ENCODE measurements around the gene PLA2G2D. TPM values are rescaled to one million over a fixed set of nuclear protein-coding genes. Genes with fewer than 3 reads are reported as not detected.

PLA2G2D gene
- total RNA-seq, 1 donor from 2014 or later, result not detected

DNA sequence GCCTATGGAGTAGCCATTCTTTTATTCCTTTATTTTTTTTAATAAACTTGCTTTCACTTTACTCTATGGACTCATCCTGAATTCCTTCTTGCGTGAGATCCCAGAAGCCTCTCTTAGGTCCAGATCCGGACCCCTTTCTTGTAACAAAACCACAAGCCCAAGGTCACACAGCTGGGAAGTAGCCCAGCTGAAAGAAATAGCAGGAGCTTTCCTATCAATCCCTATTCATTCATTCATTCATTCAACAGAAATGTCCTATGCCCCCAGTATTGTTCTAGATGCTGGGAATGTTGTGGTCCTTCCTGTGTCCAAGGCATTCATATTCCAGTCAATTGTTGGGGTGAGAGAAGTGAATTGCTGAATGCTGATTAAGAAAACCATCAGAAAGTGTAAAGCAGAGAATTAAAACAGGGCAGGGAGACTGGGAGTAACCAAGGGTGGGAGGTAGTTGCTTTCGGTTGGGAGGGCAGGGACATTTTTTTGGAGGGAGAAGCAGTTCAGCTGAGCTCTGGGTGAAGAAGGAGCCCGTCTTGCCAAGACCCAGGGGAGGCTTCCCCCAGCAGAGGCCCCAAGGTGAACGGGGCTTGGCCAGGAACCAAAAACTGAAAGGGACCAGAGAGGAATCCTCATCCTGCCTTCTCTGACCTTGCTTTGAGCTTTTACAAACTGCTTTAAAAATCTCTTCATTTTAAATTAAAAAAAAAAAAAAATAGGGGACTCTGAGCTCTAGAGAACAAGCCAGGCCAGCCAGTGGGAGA, 10.8 kb downstream of the PLA2G2D start:
- H3K9me3 ChIP-seq (ENCODE audit: control insufficient read depth in 3 of 3, low read length in 3 of 3), result no peaks in the 10 kb centered on the region
- no peaks in the 10 kb centered on the region for H3K4me1 ChIP-seq (ENCODE audit: control insufficient read depth in 3 of 3, insufficient read depth in 3 of 3, low read length in 3 of 3)
- peaks cover 0 to 12% (median 10%) of the 10 kb centered on the region in 3 donors for H3K27me3 ChIP-seq (ENCODE audit: control insufficient read depth in 3 of 3, insufficient read depth in 3 of 3, low read length in 3 of 3)
- no peaks in the 10 kb centered on the region for H3K36me3 ChIP-seq (ENCODE audit: control insufficient read depth in 3 of 3, insufficient read depth in 3 of 3, low read length in 3 of 3)
- H3K9ac ChIP-seq (ENCODE audit: low read depth in 1 of 3, low read length in 3 of 3), result no peak overlapping the region
- H3K4me3 ChIP-seq (ENCODE audit: low read length in 3 of 3), result no peak overlapping the region
- no peak overlapping the region for H3K27ac ChIP-seq (ENCODE audit: low read depth, low read length)

GRCh38 chr1:20107796-20108195, 11.5 kb downstream of the PLA2G2D start:
- no peaks in the 10 kb centered on the region for H3K36me3 ChIP-seq (ENCODE audit: control insufficient read depth in 3 of 3, insufficient read depth in 3 of 3, low read length in 3 of 3)
- no peaks in the 10 kb centered on the region for H3K4me1 ChIP-seq (ENCODE audit: control insufficient read depth in 3 of 3, insufficient read depth in 3 of 3, low read length in 3 of 3)
- H3K27ac ChIP-seq (ENCODE audit: low read depth, low read length), result no peak overlapping the region
- H3K9ac ChIP-seq (ENCODE audit: low read depth in 1 of 3, low read length in 3 of 3), result no peak overlapping the region
- no peaks in the 10 kb centered on the region for H3K9me3 ChIP-seq (ENCODE audit: control insufficient read depth in 3 of 3, low read length in 3 of 3)
- no peak overlapping the region for H3K4me3 ChIP-seq (ENCODE audit: low read length in 3 of 3)
- H3K27me3 ChIP-seq (ENCODE audit: control insufficient read depth in 3 of 3, insufficient read depth in 3 of 3, low read length in 3 of 3), result peaks cover 0 to 12% (median 5%) of the 10 kb centered on the region in 3 donors

GRCh38 chr1:20107351-20107750, 12.0 kb downstream of the PLA2G2D start:
- H3K4me1 ChIP-seq (ENCODE audit: control insufficient read depth in 3 of 3, insufficient read depth in 3 of 3, low read length in 3 of 3), result no peaks in the 10 kb centered on the region
- peaks cover 0 to 12% (median under 1%) of the 10 kb centered on the region in 3 donors for H3K27me3 ChIP-seq (ENCODE audit: control insufficient read depth in 3 of 3, insufficient read depth in 3 of 3, low read length in 3 of 3)
- no peak overlapping the region for H3K9ac ChIP-seq (ENCODE audit: low read depth in 1 of 3, low read length in 3 of 3)
- H3K9me3 ChIP-seq (ENCODE audit: control insufficient read depth in 3 of 3, low read length in 3 of 3), result no peaks in the 10 kb centered on the region
- H3K36me3 ChIP-seq (ENCODE audit: control insufficient read depth in 3 of 3, insufficient read depth in 3 of 3, low read length in 3 of 3), result no peaks in the 10 kb centered on the region
- H3K4me3 ChIP-seq (ENCODE audit: low read length in 3 of 3), result no peak overlapping the region
- H3K27ac ChIP-seq (ENCODE audit: low read depth, low read length), result no peak overlapping the region

DNA sequence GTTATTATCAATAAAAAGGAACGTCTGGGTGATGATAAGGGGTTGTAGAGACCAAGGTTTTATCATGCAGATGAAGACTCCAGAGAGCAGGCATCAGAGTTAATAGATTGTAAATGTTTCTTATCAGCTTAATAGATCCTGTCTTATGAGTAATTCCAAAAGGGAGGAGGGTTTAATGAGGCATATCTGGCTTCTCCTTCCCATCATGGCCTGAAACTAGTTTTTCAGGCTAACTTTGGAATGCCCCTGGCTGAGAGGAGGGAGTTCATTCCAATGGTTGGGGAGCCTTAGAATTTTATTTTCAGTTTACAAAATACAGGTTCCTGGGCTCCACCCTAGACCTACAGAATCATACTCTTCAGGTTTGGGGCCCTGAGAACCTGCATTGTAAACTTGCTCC, 13.5 kb downstream of the PLA2G2D start:
- no peak overlapping the region for H3K4me3 ChIP-seq (ENCODE audit: low read length in 3 of 3)
- no peak overlapping the region for H3K27ac ChIP-seq (ENCODE audit: low read depth, low read length)
- H3K27me3 ChIP-seq (ENCODE audit: control insufficient read depth in 3 of 3, insufficient read depth in 3 of 3, low read length in 3 of 3), result peaks cover 0 to 12% (median 0%) of the 10 kb centered on the region in 3 donors
- no peaks in the 10 kb centered on the region for H3K36me3 ChIP-seq (ENCODE audit: control insufficient read depth in 3 of 3, insufficient read depth in 3 of 3, low read length in 3 of 3)
- no peaks in the 10 kb centered on the region for H3K4me1 ChIP-seq (ENCODE audit: control insufficient read depth in 3 of 3, insufficient read depth in 3 of 3, low read length in 3 of 3)
- no peak overlapping the region for H3K9ac ChIP-seq (ENCODE audit: low read depth in 1 of 3, low read length in 3 of 3)
- no peaks in the 10 kb centered on the region for H3K9me3 ChIP-seq (ENCODE audit: control insufficient read depth in 3 of 3, low read length in 3 of 3)

GRCh38 chr1:20102875-20103274, 16.5 kb downstream of the PLA2G2D start:
- no peaks in the 10 kb centered on the region for H3K4me1 ChIP-seq (ENCODE audit: control insufficient read depth in 3 of 3, insufficient read depth in 3 of 3, low read length in 3 of 3)
- no peaks in the 10 kb centered on the region for H3K9me3 ChIP-seq (ENCODE audit: control insufficient read depth in 3 of 3, low read length in 3 of 3)
- peaks cover 0 to 12% (median 7%) of the 10 kb centered on the region in 3 donors for H3K27me3 ChIP-seq (ENCODE audit: control insufficient read depth in 3 of 3, insufficient read depth in 3 of 3, low read length in 3 of 3)
- H3K36me3 ChIP-seq (ENCODE audit: control insufficient read depth in 3 of 3, insufficient read depth in 3 of 3, low read length in 3 of 3), result no peaks in the 10 kb centered on the region
- no peak overlapping the region for H3K4me3 ChIP-seq (ENCODE audit: low read length in 3 of 3)
- H3K27ac ChIP-seq (ENCODE audit: low read depth, low read length), result no peak overlapping the region
- H3K9ac ChIP-seq (ENCODE audit: low read depth in 1 of 3, low read length in 3 of 3), result no peak overlapping the region

- Histone ChIP-seq H3K4me3 (ENCODE audit: low read length in 3 of 3) (no peak overlapping the region), H3K27ac (ENCODE audit: low read depth, low read length) (no peak overlapping the region), H3K27me3 (ENCODE audit: control insufficient read depth in 3 of 3, insufficient read depth in 3 of 3, low read length in 3 of 3) (peaks cover 0 to 8% (median 7%) of the 10 kb centered on the region in 3 donors), H3K4me1 (ENCODE audit: control insufficient read depth in 3 of 3, insufficient read depth in 3 of 3, low read length in 3 of 3) (peaks cover 0 to under 1% (median 0%) of the 10 kb centered on the region in 3 donors), H3K9ac (ENCODE audit: low read depth in 1 of 3, low read length in 3 of 3) (no peak overlapping the region), H3K36me3 (ENCODE audit: control insufficient read depth in 3 of 3, insufficient read depth in 3 of 3, low read length in 3 of 3) (no peaks in the 10 kb centered on the region), H3K9me3 (ENCODE audit: control insufficient read depth in 3 of 3, low read length in 3 of 3) (no peaks in the 10 kb centered on the region)
Observed at GRCh38 chr1:20100632-20101355, 18.5 kb downstream of the PLA2G2D start.

DNA sequence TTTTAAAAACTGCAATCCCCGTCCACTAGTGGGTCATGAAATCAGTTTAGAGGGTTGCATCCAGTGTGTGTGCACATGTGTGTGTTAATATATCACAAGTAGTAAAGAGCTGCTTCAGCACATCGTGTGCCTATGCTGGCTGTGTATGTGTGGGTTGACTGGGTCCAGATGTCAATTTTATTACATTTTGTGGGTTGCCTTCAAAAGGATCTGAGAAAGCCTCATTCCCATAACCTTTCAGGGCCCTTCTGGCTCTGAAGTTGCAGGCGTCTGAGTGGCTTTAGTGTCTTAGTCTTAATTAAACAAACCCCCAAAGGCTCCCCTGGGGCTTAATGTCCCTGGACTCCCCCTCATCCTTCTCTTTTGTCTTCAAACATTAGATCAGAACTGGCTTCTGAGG, 19.8 kb downstream of the PLA2G2D start:
- H3K4me1 ChIP-seq (ENCODE audit: control insufficient read depth in 3 of 3, insufficient read depth in 3 of 3, low read length in 3 of 3), result peaks cover 0 to 2% (median 0%) of the 10 kb centered on the region in 3 donors
- H3K27me3 ChIP-seq (ENCODE audit: control insufficient read depth in 3 of 3, insufficient read depth in 3 of 3, low read length in 3 of 3), result peaks cover 0 to 8% (median 7%) of the 10 kb centered on the region in 3 donors
- no peak overlapping the region for H3K9ac ChIP-seq (ENCODE audit: low read depth in 1 of 3, low read length in 3 of 3)
- no peak overlapping the region for H3K4me3 ChIP-seq (ENCODE audit: low read length in 3 of 3)
- no peaks in the 10 kb centered on the region for H3K9me3 ChIP-seq (ENCODE audit: control insufficient read depth in 3 of 3, low read length in 3 of 3)
- no peaks in the 10 kb centered on the region for H3K36me3 ChIP-seq (ENCODE audit: control insufficient read depth in 3 of 3, insufficient read depth in 3 of 3, low read length in 3 of 3)
- H3K27ac ChIP-seq (ENCODE audit: low read depth, low read length), result no peak overlapping the region

DNA sequence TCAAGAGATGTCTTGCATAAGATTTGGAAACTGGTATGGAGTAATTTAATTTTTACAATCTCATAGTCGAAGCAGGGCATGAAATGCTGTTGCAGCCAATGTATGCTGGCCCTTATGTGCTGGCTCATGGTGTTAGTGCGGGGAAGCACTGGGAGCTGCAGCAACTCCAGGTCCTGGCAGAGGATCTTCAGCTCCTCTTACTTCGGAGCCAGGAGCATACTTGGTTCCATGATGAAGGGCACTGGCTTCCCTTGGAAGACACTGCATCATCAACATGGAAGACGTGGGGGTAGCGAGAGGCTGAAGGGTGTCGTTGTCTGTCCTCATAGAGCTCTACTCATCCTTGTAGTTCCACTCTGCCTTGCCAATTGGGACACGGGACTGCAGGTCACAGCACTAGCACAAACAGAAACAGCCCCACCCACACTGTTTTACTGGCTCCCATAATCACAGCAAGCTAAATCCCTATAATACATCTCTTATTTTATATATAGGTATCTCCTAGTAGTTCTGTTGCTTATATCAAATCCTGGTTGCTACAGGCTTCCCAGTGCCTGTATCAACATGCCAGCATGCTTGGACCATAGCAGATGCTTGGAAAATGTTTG, 22.4 kb downstream of the PLA2G2D start:
- H3K4me1 ChIP-seq (ENCODE audit: control insufficient read depth in 3 of 3, insufficient read depth in 3 of 3, low read length in 3 of 3), result peaks cover 0 to 2% (median 0%) of the 10 kb centered on the region in 3 donors
- H3K27ac ChIP-seq (ENCODE audit: low read depth, low read length), result no peak overlapping the region
- no peak overlapping the region for H3K9ac ChIP-seq (ENCODE audit: low read depth in 1 of 3, low read length in 3 of 3)
- H3K4me3 ChIP-seq (ENCODE audit: low read length in 3 of 3), result no peak overlapping the region
- no peaks in the 10 kb centered on the region for H3K36me3 ChIP-seq (ENCODE audit: control insufficient read depth in 3 of 3, insufficient read depth in 3 of 3, low read length in 3 of 3)
- H3K9me3 ChIP-seq (ENCODE audit: control insufficient read depth in 3 of 3, low read length in 3 of 3), result no peaks in the 10 kb centered on the region
- peaks cover 0 to 12% (median 8%) of the 10 kb centered on the region in 3 donors for H3K27me3 ChIP-seq (ENCODE audit: control insufficient read depth in 3 of 3, insufficient read depth in 3 of 3, low read length in 3 of 3)

DNA sequence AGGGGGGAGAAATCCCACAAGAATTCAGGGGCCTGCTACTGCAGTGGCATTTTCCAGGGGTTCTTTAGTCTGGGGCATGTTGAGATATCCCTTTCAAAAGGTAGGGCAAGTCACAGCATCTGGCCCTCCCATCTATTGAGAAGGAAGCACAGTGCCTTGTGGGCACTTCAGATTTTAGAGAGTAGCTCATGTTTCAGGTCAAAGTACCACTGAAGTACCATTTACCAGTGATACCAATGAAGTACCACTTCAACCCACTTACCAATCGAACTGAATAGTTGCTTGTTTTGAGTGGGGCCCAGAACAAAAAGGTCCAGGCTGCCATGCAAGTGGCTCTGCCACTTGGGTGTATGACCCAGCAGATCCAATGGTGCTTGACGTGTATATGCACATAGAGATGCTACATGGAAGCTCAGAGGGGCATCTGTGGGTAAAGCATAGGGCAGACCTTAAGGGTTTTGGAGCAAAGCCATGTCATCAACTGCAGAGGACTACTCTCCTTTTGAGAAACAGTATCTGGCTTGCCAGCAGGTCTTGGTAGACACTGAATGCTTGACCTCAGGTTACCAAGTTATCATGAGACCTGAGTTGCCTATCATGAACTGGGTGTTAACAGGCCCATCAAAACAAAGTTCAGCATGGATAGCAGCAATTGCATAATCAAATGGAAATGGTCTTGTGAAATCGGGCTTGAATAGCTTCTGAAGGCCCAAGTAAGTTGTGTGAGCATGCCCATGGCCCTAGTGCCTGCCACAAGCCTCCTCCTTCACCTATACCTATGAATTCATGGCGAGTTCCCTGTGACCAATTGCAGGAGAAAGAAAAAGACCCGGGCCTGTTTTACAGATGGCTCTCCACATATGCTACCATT, 23.5 kb downstream of the PLA2G2D start:
- no peak overlapping the region for H3K9ac ChIP-seq (ENCODE audit: low read depth in 1 of 3, low read length in 3 of 3)
- H3K27ac ChIP-seq (ENCODE audit: low read depth, low read length), result no peak overlapping the region
- H3K4me1 ChIP-seq (ENCODE audit: control insufficient read depth in 3 of 3, insufficient read depth in 3 of 3, low read length in 3 of 3), result peaks cover 0 to 2% (median 0%) of the 10 kb centered on the region in 3 donors
- H3K9me3 ChIP-seq (ENCODE audit: control insufficient read depth in 3 of 3, low read length in 3 of 3), result no peaks in the 10 kb centered on the region
- no peak overlapping the region for H3K4me3 ChIP-seq (ENCODE audit: low read length in 3 of 3)
- H3K27me3 ChIP-seq (ENCODE audit: control insufficient read depth in 3 of 3, insufficient read depth in 3 of 3, low read length in 3 of 3), result peaks cover 0 to 12% (median 8%) of the 10 kb centered on the region in 3 donors
- no peaks in the 10 kb centered on the region for H3K36me3 ChIP-seq (ENCODE audit: control insufficient read depth in 3 of 3, insufficient read depth in 3 of 3, low read length in 3 of 3)

Measured in skeletal muscle tissue (tissue), 4 donors.